IPS-18a (cell line): ENCODE data around the gene GNAT2.

Source experiments
- H3K27ac ChIP-seq: one replicate; pipeline ENCODE4 v1.5.1; 2013; ENCODE audit warnings: low read length
- H3K27me3 ChIP-seq: one replicate; pipeline ENCODE4 v1.6.1; 2013; ENCODE audit warnings: mild to moderate bottlenecking, low read length; ENCODE audit not compliant: control insufficient read depth, insufficient read depth
- H3K36me3 ChIP-seq: one replicate; pipeline ENCODE4 v1.6.1; 2013; ENCODE audit warnings: low read depth, low read length; ENCODE audit not compliant: control insufficient read depth
- H3K4me1 ChIP-seq: one replicate; pipeline ENCODE4 v1.6.1; 2013; ENCODE audit warnings: low read depth, low read length; ENCODE audit not compliant: control insufficient read depth
- H3K4me3 ChIP-seq: one replicate; pipeline ENCODE4 v1.5.1; 2013; ENCODE audit warnings: low read length
- H3K9ac ChIP-seq: one replicate; pipeline ENCODE4 v1.6.1; 2013; ENCODE audit warnings: mild to moderate bottlenecking, low read length, moderate library complexity
- H3K9me3 ChIP-seq: one replicate; pipeline ENCODE4 v1.6.1; 2013; ENCODE audit warnings: low read depth, low read length; ENCODE audit not compliant: control insufficient read depth

Gene GNAT2

GRCh38 chr1:109613361-109614147 lies 5.9 kb downstream of the GNAT2 start:
- no peaks in the 10 kb centered on the region for H3K9me3 ChIP-seq
- H3K36me3 ChIP-seq = no peaks in the 10 kb centered on the region
- H3K27ac ChIP-seq = no peak overlapping the region
- H3K27me3 ChIP-seq = no peaks in the 10 kb centered on the region
- H3K9ac ChIP-seq = no peak overlapping the region
- peaks cover 17% of the 10 kb centered on the region for H3K4me1 ChIP-seq
- no peak overlapping the region for H3K4me3 ChIP-seq

GRCh38 chr1:109611308-109611990 lies 8.0 kb downstream of the GNAT2 start:
- Histone ChIP-seq H3K4me3 (no peak overlapping the region), H3K9ac (no peak overlapping the region), H3K27ac (no peak overlapping the region), H3K36me3 (no peaks in the 10 kb centered on the region), H3K4me1 (peaks cover 6% of the 10 kb centered on the region), H3K27me3 (no peaks in the 10 kb centered on the region), H3K9me3 (no peaks in the 10 kb centered on the region)

GRCh38 chr1:109610609-109611307 lies 8.7 kb downstream of the GNAT2 start:
- H3K36me3 ChIP-seq = no peaks in the 10 kb centered on the region
- peaks cover 6% of the 10 kb centered on the region for H3K4me1 ChIP-seq
- H3K9ac ChIP-seq = no peak overlapping the region
- no peak overlapping the region for H3K4me3 ChIP-seq
- H3K27me3 ChIP-seq = no peaks in the 10 kb centered on the region
- H3K27ac ChIP-seq = no peak overlapping the region
- no peaks in the 10 kb centered on the region for H3K9me3 ChIP-seq

- H3K36me3 ChIP-seq = no peaks in the 10 kb centered on the region
- no peak overlapping the region for H3K9ac ChIP-seq
- peaks cover 6% of the 10 kb centered on the region for H3K4me1 ChIP-seq
- no peak overlapping the region for H3K4me3 ChIP-seq
- no peak overlapping the region for H3K27ac ChIP-seq
- H3K27me3 ChIP-seq = no peaks in the 10 kb centered on the region
- no peaks in the 10 kb centered on the region for H3K9me3 ChIP-seq
Measured at GRCh38 chr1:109609881-109610280, 9.5 kb downstream of the GNAT2 start.

- no peak overlapping the region for H3K9ac ChIP-seq
- H3K9me3 ChIP-seq = no peaks in the 10 kb centered on the region
- H3K4me3 ChIP-seq = no peak overlapping the region
- H3K4me1 ChIP-seq = peaks cover 6% of the 10 kb centered on the region
- no peaks in the 10 kb centered on the region for H3K36me3 ChIP-seq
- H3K27ac ChIP-seq = no peak overlapping the region
- H3K27me3 ChIP-seq = no peaks in the 10 kb centered on the region
Measured at GRCh38 chr1:109605381-109605780, 14.0 kb downstream of the GNAT2 start.

- Histone ChIP-seq H3K9me3 (no peaks in the 10 kb centered on the region), H3K36me3 (no peaks in the 10 kb centered on the region), H3K27me3 (no peaks in the 10 kb centered on the region), H3K4me1 (no peaks in the 10 kb centered on the region), H3K4me3 (no peak overlapping the region), H3K9ac (no peak overlapping the region), H3K27ac (no peak overlapping the region)
Measured at GRCh38 chr1:109603229-109603628, 16.2 kb downstream of the GNAT2 start.

- H3K27ac ChIP-seq = no peak overlapping the region
- no peak overlapping the region for H3K4me3 ChIP-seq
- no peaks in the 10 kb centered on the region for H3K9me3 ChIP-seq
- H3K9ac ChIP-seq = no peak overlapping the region
- H3K36me3 ChIP-seq = peaks cover 5% of the 10 kb centered on the region
- no peaks in the 10 kb centered on the region for H3K27me3 ChIP-seq
- H3K4me1 ChIP-seq = no peaks in the 10 kb centered on the region
Measured at GRCh38 chr1:109598655-109599054, 20.8 kb downstream of the GNAT2 start.

- Histone ChIP-seq H3K9me3 (no peaks in the 10 kb centered on the region), H3K27me3 (no peaks in the 10 kb centered on the region), H3K4me1 (no peaks in the 10 kb centered on the region), H3K27ac (no peak overlapping the region), H3K4me3 (no peak overlapping the region), H3K36me3 (peaks cover 6% of the 10 kb centered on the region), H3K9ac (no peak overlapping the region)
Measured at GRCh38 chr1:109598156-109598555, 21.3 kb downstream of the GNAT2 start.

GRCh38 chr1:109595531-109595930 lies 23.9 kb downstream of the GNAT2 start:
- Histone ChIP-seq H3K9ac (no peak overlapping the region), H3K27ac (no peak overlapping the region), H3K36me3 (peaks cover 22% of the 10 kb centered on the region), H3K27me3 (no peaks in the 10 kb centered on the region), H3K4me1 (no peaks in the 10 kb centered on the region), H3K4me3 (no peak overlapping the region), H3K9me3 (no peaks in the 10 kb centered on the region)

GRCh38 chr1:109592916-109593315 lies 26.5 kb downstream of the GNAT2 start:
- no peaks in the 10 kb centered on the region for H3K4me1 ChIP-seq
- no peak overlapping the region for H3K9ac ChIP-seq
- no peak overlapping the region for H3K4me3 ChIP-seq
- H3K9me3 ChIP-seq = no peaks in the 10 kb centered on the region
- H3K27me3 ChIP-seq = no peaks in the 10 kb centered on the region
- no peak overlapping the region for H3K27ac ChIP-seq
- H3K36me3 ChIP-seq = peaks cover 39% of the 10 kb centered on the region

GRCh38 chr1:109589679-109590078 lies 29.7 kb downstream of the GNAT2 start:
- Histone ChIP-seq H3K36me3 (peaks cover 65% of the 10 kb centered on the region), H3K4me3 (no peak overlapping the region), H3K27me3 (no peaks in the 10 kb centered on the region), H3K27ac (no peak overlapping the region), H3K9ac (no peak overlapping the region), H3K9me3 (no peaks in the 10 kb centered on the region), H3K4me1 (no peaks in the 10 kb centered on the region)
